NB4 (cell line): ENCODE results near the gene LMO7.
"Not testable (repeated sequence)": the region's sequence is repeated elsewhere in the genome, so short reads cannot be mapped to it uniquely, and the experiment has no call there.

ENCODE experiments used
- DNase-seq: peaks from one replicate; pipeline ENCODE4 v3.0.0; 2010; ENCODE audit warnings: low read depth
- H3K4me3 ChIP-seq: one replicate; pipeline ENCODE4 v1.5.1; 2011; ENCODE audit warnings: mild to moderate bottlenecking, low read depth, low read length, moderate library complexity
- MYC ChIP-seq: IDR thresholded peaks from 2 replicates; pipeline ENCODE4 v1.6.1; 2011; ENCODE audit warnings: low read depth, low read length
- POLR2A ChIP-seq: IDR thresholded peaks from 2 replicates; pipeline ENCODE4 v1.6.1; 2011; ENCODE audit warnings: mild to moderate bottlenecking; ENCODE audit not compliant: insufficient read length; ENCODE audit errors: extremely low read depth
- TF ChIP-seq, protein P1 (sequence below): IDR thresholded peaks from 2 replicates; pipeline ENCODE4 v1.6.1; 2011; ENCODE audit warnings: low read depth, low read length
- TF ChIP-seq, protein P2 (sequence below): IDR thresholded peaks from one replicate; pipeline ENCODE4 v1.5.1; 2012; ENCODE audit warnings: low read depth, low read length

Gene LMO7

DNA sequence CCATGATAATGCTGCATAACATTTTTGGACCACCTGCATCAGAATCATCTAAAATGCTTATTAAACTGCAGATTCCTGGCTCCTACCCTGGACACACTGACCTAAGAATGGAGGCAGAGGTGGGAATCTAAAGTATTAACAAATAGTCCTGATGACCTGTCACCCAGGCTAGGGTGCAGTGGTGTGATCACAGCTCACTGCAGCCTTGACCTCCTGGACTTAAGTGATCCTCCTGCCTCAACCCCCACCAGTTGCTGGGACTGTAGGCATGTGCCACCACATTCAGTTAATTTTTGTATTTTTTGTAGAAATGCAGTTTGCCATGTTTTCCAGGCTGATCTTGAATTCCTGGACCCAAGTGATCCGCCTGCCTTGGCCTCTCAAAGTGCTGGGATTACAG is 43.3 kb downstream of the LMO7 start:
- H3K4me3 ChIP-seq, result no peak overlapping the region
- TF ChIP-seq, protein P1, sequence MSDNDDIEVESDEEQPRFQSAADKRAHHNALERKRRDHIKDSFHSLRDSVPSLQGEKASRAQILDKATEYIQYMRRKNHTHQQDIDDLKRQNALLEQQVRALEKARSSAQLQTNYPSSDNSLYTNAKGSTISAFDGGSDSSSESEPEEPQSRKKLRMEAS, result no peak
- no peak for TF ChIP-seq MYC
- TF ChIP-seq POLR2A, result no peak
- TF ChIP-seq, protein P2, sequence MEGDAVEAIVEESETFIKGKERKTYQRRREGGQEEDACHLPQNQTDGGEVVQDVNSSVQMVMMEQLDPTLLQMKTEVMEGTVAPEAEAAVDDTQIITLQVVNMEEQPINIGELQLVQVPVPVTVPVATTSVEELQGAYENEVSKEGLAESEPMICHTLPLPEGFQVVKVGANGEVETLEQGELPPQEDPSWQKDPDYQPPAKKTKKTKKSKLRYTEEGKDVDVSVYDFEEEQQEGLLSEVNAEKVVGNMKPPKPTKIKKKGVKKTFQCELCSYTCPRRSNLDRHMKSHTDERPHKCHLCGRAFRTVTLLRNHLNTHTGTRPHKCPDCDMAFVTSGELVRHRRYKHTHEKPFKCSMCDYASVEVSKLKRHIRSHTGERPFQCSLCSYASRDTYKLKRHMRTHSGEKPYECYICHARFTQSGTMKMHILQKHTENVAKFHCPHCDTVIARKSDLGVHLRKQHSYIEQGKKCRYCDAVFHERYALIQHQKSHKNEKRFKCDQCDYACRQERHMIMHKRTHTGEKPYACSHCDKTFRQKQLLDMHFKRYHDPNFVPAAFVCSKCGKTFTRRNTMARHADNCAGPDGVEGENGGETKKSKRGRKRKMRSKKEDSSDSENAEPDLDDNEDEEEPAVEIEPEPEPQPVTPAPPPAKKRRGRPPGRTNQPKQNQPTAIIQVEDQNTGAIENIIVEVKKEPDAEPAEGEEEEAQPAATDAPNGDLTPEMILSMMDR, result no peak
- DNase-seq, result no peak

DNA sequence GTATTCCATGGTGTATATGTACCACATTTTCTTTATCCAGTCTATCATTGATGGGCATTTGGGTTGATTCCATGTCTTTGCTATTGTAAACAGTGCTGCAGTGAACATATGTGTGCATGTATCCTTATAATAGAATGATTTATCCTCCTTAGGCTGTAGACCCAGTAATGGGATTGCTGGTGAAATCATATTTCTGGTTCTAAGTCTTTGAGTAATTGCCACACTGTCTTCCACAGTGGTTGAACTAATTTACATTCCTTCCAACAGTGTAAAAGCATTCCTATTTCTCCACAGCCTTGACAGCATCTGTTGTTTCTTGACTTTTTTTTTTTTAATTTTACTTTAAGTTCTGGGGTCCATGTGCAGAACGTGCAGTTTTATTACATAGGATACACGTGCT is 44.1 kb downstream of the LMO7 start:
- not testable (repeated sequence) for H3K4me3 ChIP-seq, DNase-seq

DNA sequence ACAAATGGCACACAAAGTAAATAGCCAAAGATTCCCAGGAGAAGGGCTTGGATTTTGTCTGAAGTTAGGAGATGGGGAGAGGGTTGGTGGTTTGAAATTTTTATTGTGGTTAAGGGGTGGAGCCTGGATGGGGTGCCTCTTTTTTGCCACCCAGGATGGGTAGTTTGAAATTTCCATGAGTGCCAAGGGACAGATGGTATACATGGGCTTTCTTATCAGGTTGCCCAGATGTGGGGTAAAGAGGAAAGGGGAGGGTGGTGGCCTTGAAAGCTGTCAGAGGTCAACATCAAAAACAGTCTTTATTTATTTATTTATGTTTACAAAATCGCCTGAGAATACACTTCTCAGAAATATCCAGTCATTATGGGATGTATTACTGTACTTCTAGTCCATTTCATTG is 46.2 kb downstream of the LMO7 start:
- no peak for TF ChIP-seq MYC
- TF ChIP-seq, protein P1, result no peak
- TF ChIP-seq, protein P2, result no peak
- TF ChIP-seq POLR2A, result no peak
- no peak for DNase-seq
- no peak overlapping the region for H3K4me3 ChIP-seq

DNA sequence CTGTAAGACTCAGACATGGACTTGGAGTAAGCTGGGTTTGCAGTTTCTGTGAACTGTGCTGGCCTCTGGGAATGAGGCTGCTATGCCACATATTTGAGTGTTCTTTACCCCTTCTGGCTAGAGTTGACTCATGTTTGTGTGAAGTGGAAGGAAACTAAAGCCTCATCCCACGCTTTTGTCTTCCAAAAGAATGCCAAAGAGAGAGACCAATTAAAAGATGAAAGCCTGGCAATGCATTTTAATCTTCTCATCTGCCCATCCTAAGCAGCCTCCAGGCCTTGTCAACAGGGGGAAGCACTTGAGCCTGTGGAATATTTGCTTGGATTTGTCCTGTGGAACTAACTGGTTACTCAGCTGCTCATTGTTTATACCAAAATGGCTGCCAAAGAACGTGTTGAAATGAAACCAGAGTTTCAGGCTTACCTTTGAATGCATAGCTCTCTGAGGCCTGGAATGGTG is 49.1 kb downstream of the LMO7 start:
- DNase-seq, result no peak
- TF ChIP-seq, protein P1, result no peak
- no peak for TF ChIP-seq MYC
- no peak for TF ChIP-seq POLR2A
- TF ChIP-seq, protein P2, result no peak
- no peak overlapping the region for H3K4me3 ChIP-seq

DNA sequence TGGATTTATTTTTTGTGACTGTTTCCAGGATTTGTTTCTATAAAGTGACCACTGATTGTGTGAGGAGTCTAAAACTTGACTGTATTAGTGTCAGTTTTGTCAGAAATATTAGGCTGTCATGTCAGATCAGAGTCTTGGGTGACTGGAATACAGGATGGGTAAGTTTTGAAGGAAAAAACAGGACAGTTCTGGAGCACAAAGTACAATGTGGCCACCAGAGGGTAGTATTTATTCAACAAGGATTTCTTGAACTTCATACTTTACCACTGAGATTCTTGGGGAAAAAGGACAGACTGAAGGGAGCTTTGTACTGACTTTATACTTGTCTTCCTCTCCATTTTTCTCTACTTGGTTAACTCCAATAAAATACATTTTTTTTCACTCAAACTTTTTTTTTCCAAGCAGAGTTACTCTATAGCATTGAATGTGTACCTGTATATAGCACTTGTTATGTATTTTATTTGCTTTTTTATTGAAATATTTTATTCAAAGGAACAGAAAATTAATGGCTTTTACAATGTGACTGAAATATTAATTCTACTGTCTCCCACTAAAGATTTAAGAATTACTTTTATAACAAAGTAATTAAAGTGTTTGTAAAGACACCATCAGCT is 51.1 kb downstream of the LMO7 start:
- no peak overlapping the region for H3K4me3 ChIP-seq
- DNase-seq, result peak; percentile 37
- TF ChIP-seq POLR2A, result no peak
- TF ChIP-seq, protein P2, result peak; percentile 42

DNA sequence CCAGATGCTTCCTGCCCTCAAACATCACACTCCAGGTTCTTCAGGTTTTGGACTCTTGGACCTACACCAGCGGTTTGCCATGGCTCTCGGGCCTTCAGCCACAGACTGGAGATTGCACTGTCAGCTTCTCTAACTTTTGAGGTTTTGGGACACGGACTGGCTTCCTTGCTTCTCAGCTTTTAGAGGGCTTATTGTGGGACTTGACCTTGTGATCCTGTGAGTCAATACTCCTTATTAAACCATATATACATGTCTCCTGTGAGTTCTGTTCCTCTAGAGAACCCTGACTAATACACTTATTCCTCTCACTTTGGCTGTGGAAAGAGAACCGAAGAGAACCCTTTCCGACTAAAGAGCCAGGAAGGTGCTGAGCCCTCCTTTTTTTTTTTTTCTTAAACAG is 53.6 kb downstream of the LMO7 start:
- TF ChIP-seq, protein P1, result no peak
- TF ChIP-seq POLR2A, result no peak
- TF ChIP-seq, protein P2, result no peak
- no peak for TF ChIP-seq MYC
- no peak overlapping the region for H3K4me3 ChIP-seq
- DNase-seq, result no peak
